HG02642 (cell line): Measurements from ENCODE around the gene GK.
"Not testable (repeated sequence)": the region's sequence is repeated elsewhere in the genome, so short reads cannot be mapped to it uniquely, and the experiment has no call there.

Experiments
- ATAC-seq: cut with Tn5 transposase; IDR thresholded peaks from one replicate; pipeline ENCODE4 v1.9.1; 2021; ENCODE audit warnings: mild to moderate bottlenecking; ENCODE audit not compliant: unreplicated experiment, poor library complexity

GK gene

DNA sequence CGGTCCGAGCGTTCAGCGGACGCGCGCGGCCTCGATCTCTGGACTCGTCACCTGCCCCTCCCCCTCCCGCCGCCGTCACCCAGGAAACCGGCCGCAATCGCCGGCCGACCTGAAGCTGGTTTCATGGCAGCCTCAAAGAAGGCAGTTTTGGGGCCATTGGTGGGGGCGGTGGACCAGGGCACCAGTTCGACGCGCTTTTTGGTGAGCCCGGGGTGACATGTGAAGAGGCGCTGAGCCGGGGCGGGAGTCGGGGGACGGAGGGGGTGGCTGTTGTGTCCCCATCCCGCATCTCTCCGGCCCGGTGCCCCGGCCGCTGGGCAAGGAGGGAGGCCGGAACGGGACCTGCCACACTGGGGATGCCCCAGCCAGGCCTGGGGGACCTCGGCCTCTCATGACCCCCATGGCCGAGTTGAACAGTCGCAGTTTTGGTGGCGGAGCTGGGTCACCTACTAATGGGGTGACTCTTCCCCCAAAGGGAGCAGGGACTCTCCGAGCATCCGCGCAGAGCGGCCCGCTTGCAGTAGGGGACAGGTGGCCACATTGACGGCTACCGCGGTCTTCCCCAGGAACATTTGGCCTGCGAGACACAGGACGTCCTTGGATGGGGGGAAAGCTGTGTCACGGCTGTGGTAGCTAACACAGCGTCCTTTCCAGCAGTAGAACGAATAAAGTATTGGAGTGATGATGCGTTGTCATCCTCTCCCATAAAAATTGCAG lies at the start of gene GK:
Gene GK, plus strand, starts transcription at position 9 of the 717 bp plus-strand sequence. Its CDS starts 115 bp downstream, at position 124.
- peak; percentile 9 for ATAC-seq

DNA sequence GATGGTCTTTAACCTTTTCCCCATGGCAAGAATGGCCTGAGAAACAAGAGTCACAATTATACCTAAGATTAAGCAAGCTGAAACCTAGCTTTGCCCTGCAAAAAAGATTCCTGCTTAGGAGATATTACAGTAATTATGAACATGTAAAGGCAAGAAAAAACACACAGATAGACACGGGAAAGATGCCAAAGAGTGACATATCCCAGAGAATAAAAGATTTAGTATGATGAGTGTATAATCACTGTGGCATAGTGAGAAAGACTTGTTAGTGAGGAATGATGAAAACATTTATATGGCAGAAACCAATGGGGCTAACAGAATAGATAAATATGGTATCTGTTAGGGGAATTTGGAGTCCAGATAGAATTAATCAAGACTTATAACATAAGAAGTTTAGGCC lies 46.1 kb upstream of the GK start:
- ATAC-seq: no peak

DNA sequence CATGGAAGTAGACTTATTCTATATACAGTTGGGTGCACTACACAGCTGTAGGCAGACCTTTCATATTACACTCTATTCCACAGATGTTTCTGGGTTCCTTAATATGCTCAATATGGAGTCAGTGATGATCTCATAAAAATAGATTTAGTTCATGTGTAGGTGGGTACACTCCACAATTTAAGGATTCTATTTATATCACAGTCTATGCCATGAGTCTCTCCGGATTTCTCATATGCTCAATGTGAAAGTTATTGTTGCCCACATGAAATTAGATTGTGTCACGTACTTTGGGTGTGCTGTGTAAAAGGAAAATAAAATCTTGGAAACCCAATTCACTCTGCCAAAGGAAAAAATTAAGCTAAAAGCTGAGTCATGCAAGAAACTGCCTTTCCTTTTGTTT lies 43.2 kb upstream of the GK start:
- no peak for ATAC-seq

DNA sequence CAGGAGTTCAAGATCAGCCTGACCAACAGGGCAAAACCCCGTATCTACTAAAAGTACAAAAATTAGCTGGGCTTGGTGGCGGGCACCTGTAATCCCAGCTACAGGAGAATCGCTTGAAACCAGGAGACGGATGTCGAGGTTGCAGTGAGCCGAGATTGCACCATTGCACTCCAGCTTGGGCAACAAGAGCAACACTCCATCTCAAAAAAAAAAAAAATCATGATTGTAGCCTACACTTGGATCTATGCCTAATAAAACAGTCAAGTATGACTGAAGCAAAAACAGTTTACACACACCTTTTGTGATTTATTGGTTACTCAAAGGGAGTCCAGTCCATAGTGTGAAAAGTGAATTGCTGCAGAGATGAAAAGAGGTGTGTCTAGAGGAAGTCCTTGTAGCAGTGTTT lies 41.0 kb upstream of the GK start:
- no peak for ATAC-seq

DNA sequence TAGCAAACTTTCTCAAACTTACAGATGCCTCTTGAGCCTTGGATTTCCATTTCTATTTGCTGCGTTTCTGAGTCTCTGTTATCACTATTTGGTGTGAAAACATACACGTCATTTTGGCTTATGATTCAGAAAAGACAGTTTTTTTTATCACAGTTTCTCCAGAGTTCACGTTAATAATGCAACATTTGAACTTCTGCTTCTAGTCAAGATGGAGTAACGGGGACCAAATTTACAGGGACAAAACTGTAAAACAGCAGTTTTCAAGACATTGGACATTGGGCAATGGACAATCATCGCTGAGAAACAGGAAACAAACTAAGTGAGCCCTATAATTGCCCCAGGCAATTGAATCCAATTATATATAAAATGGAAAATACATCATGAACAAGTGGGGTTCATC lies 39.5 kb upstream of the GK start:
- no peak for ATAC-seq

DNA sequence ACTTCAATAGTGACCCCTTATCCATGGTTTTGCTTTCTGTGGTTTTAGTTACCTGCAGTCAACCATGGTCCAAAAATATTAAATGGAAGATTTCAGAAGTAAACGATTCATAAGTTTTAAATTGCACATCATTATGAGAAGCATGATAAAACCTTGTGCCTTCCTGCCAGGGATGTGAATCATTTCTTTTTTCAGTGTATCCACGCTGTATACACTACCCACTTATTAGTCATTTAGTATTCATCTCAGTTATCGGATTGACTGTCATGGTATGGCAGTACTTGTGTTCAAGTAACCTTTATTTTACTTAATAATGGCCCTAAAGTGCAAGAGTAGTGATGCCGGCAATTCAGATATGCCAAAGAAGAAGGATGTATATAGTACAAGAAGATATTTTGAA lies 38.0 kb upstream of the GK start:
- no peak for ATAC-seq

DNA sequence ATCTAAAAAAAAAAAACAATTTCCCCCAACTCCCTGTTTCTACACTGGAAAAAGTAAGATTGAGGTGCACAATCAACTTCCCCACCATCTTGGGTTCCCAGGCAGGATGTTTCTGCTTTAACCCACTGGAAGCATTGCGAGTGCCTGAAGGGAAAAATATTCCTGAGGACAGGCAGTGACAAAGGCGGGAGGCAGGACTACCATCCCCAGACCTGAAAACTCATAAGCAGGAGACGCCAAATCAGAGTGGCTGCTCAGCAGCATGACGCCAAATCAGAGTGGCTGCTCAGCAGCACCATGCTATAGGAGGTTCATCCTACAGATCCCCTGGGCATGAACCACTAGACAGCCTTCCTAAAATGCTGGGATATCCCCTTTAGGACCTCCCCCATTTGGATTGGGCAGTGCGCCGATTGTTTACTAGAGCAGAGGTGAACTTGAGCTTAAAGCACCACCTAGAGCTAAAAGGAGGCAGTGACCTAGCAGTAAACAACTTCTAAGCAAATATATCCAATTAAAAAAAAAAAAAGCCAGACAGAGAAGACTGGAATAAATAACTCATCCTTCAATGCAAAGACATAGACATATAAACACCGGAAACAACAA lies 35.0 kb upstream of the GK start:
- no peak for ATAC-seq

DNA sequence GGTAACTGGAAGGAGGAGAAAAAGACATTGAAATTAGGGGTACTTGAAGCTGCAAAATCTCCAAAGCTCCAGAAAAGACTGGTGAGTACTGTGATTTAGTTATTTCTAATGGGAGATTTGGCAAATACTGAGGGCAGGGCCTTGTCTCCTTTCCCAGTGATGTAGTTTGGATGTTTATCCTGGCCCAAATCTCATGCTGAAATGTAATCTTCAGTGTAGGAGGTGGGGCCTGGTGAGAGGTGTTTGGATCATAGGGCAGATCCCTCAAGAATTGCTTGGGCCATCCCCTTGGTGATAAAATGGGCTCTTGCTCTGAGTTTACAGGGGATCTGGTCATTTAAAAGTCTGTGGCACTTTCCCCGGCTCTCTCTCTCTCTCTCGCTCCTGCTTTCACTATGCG lies 33.1 kb upstream of the GK start:
- no peak for ATAC-seq

DNA sequence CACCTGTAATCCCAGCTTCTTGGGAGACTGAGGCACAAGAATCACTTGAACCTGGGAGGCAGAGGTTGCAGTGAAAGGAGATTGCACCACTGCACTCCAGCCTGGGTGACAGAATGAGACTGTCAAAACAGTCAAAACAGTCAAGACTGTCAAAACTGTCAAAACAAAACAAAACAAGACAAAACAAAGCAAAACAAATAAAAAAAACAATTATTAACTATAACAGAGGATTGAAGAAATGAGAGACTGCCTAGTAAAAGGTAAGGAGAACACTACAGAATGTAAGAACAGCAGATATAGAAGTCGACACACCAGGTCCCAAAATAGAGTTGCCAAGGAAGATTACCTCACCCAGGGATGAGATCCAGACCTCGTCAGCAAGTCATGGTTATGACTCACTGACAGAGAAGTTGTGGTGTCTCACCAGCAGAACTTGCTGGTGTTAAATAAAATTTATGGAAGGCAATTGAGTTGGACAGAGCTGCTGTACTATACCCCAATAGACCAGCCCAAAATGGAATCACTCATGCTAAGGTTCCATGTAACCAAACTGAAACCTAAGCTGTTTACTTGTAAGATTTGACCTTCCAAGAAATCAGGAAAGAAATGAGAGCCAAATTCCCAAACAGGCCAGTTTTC lies 32.1 kb upstream of the GK start:
- ATAC-seq: no peak

DNA sequence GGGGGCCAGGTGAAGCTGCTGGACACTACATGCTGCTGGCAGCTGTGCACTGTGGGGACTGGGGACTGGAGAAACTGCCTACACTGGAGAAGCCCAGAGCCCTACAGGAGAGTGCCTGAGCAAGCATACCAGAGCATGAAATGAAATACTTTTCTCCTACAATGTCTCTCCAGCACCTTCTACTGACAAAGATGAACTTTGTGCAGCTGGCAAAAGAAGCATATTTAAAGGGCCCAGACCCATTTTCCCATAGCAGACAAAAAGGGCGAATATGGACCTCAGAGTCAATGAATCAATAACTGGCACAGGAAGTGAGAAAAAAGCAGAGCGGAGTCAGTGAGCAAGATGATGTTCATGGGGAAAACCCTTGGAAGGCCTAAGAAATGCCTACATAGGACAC lies 30.9 kb upstream of the GK start:
- no peak for ATAC-seq

DNA sequence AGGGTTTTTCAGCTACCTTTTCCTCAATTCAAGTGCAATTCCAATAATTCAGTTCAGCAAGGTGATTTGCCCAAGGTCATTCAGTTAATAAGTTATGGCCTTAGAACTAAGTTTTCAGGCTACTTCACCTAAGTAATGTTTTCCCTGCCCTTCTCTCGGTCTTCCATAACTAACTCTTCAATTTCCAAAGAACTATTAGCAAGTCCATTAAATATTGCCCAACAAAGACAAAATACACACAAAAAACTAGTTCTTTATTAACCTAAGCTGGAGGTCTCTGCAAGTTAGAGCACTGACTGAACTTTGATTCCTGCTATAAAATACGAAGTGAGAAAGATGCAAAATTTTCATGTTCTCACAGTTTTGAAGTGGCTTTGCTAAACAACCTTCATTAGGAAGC lies 26.8 kb upstream of the GK start:
- no peak for ATAC-seq

DNA sequence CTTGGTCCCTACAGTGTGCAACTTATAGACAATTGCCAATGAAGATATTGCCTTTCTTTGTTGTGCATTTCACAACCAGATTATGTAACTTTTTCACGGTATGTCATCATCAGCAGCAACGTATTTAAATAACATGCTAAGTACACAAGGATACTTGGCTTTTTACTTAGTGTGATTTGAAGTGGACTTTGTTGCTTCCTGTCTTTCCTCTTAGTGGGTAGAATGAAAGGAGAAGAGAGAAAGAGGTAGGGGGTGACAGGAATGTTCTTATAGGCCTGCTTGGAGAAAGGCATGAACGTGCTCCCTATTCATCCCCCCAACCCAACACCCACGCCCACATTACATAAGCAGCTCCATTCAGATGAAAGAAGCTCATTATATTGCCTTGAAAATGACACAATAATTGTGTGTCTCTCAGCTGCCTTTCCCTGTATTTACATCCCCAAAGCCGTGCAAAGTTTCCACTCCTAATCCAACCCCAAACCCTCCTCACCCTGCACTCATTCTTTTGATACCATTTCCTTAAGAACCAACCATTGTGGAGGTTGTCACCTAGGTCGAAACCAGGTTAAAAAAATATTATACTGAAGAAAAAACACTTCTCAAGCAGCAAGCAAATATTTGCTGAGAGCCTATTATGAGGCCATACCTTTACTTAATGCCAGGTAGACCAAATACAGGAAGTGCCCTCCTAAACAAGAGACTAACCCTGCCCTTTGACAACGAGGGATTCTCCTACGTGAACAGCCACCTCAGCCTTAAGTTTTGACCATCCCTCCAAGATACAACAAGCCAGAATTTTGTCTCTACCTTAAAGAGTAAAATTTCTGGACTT lies 25.2 kb upstream of the GK start:
- ATAC-seq: no peak

DNA sequence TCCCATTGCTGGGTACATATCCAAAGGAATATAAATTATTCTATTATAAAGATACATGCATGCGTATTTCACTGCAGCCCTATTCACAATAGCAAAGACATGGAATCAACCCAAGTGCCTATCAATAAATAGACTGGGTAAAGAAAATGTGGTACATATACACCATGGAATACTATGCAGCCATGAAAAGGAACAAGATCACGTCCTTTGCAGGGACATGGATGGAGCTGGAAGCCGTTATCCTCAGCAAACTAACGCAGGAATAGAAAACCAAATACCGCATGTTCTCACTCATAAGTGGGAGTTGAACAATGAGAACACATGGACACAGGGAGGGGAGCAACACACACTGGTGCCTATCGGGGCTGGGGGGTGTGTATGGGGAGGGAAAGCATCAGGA lies 19.2 kb upstream of the GK start:
- ATAC-seq: not testable (repeated sequence)

DNA sequence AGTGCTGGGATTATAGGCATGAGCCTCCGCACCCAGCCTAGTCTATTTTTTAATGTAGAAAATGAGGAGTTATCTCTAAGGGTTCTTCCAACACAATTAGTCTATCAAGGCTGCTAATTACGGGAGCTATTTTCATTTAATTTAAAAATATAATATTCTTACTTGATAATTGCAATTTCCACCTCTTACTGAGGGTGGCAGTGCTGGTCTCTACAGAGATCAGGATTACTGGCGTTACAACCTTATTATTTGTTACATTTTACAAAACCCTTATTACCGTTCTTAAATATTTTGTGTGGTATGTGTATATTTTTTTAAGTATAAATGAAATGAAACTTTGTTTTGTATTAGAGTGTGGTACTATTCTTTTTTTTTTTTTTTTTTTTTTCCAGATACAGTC lies 17.6 kb upstream of the GK start:
- ATAC-seq: no peak

DNA sequence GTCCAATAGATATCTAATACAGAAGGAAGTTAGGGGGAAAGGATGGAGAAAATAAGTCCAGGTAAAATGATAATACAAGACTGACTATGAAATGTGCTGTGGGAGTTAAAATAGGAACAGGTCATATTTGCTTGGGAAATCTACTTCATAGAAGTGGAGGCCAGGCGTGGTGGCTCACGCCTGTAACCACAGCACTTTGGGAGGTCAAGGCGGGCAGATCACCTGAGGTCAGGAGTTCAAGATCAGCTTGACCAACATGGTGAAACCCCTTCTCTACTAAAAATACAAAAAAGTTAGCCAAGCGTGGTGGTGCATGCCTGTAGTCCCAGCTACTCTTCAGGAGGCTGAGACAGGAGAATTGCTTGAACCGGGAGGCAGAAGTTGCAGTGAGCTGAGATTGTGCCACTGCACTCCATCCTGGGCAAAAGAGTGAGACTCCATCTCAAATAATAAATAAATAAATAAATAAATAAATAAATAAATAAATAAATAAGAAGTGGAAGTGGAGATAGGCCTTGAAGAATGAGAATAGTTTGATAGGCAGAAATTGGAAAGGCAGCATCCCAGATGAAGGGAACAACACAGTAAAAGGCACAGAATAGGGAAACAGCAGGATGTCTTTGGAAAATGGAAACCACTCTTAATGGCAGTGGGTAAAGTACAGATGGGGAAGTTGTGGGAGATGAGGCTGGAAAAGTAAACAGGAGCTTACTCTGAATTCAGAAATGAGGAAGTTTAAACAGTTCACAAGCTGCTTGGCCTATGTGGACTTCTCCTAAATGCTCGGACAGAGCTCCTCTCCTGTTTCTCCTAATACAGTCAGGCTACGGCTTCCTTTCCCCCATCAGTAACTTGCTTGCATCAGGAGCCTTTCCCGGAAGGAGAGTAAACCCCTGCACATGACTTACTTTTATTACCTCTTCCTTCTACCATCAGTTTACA lies 15.1 kb upstream of the GK start:
- no peak for ATAC-seq

DNA sequence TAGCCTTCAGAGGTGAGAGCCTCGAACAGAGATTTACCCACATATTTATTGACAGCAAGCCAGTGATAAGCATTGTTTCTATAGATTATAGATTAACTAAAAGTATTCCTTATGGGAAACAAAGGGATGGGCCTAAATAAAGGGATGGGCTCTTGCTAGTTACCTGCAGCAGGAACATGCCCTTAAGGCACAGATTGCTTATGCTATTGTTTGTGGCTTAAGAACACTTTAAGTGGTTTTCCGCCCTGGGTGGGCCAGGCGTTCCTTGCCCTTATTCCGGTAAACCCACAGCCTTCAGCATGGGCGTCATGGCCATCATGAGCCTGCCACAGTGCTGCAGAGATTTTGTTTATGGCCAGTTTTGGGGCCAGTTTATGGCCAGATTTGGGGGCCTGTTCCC lies 13.5 kb upstream of the GK start:
- not testable (repeated sequence) for ATAC-seq

DNA sequence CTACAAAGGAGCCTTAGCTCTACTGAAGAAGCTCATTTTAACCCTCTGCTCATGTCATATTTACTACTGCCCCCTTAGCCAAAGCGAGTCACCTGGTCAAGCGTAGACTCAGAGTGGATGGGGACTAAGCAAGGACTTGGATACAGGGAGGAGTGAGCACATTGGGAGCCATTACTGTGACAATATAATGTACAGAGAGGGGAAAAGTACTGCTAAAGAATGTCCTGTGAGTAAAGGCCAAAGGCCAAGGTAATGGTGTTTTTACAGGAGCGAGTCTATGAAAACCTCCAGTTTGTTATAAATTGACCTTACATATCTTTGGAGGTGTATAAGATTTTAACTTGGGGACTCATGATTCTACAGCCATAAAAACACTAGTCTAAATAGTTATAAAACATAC lies 10.6 kb upstream of the GK start:
- ATAC-seq: no peak

DNA sequence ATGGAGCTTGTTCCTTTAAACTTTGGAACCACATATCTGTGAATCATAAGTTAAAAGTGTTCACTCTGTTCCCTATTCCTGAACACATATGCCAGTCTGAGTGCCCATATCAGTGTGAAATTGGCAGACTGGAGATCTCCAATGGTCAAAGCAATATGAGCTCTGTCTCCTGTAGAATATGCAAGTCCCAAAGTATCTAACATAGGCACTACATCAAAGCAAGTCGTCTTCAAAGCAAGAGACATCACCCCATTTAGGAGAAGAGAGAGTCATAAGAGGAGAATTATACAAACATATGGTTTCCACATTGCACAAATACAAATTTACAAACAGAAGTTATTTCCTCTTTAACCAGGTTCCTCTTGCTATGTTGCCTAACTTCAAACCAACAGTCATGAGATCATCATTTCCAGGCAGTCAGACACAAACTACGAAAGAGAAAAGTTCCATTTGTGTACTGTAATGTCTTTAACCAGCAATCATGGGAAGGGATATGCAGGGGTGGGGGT lies 9.9 kb upstream of the GK start:
- ATAC-seq: no peak

DNA sequence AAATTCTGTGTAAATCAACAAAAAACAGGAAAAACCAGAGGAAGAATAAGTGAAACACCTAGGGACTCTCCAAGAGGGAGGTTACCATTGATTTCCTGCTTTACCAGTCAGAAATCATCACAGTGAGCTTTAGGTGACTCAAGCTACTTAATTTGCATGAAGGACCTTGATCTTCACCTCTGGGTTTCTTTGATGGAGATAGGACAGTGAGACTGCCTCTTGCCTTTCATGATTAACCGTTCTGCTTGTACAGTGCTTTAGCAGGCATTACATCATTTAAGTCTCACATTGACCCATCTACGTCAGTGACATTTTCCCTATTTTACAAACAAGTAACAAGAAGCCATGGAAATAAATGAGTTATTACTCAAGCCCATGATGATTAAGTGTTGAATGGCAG lies 3.4 kb upstream of the GK start:
- no peak for ATAC-seq
